ENCODE measurements around the gene CHAC1.

The CHAC1 gene

GRCh38 chr15:40952901-40953712, at the start of gene CHAC1:
Gene CHAC1, plus strand, starts transcription at chr15:40953471. Its CDS starts 113 bp downstream, at chr15:40953584.
- DNase-seq (ENCODE audit: low read depth) = peak; percentile 92

- no peak for DNase-seq (ENCODE audit: low read depth)
These were observed 48.6 kb upstream of the CHAC1 start for GRCh38 chr15:40904552-40905201.

GRCh38 chr15:40906091-40906990, 46.9 kb upstream of the CHAC1 start:
- peak; percentile 63 for DNase-seq (ENCODE audit: low read depth)

GRCh38 chr15:40906991-40907802, 46.1 kb upstream of the CHAC1 start:
- DNase-seq (ENCODE audit: low read depth) = no peak

GRCh38 chr15:40908095-40908494, 45.2 kb upstream of the CHAC1 start:
- DNase-seq (ENCODE audit: low read depth) = no peak

- no peak for DNase-seq (ENCODE audit: low read depth)
These were observed 43.3 kb upstream of the CHAC1 start for GRCh38 chr15:40909662-40910630.

- no peak for DNase-seq (ENCODE audit: low read depth)
These were observed 42.1 kb upstream of the CHAC1 start for GRCh38 chr15:40911141-40911540.

GRCh38 chr15:40911693-40912092, 41.6 kb upstream of the CHAC1 start:
- DNase-seq (ENCODE audit: low read depth) = no peak

- DNase-seq (ENCODE audit: low read depth) = no peak
These were observed 40.8 kb upstream of the CHAC1 start for GRCh38 chr15:40912478-40912877.

GRCh38 chr15:40914013-40914412, 39.3 kb upstream of the CHAC1 start:
- DNase-seq (ENCODE audit: low read depth) = no peak

- DNase-seq (ENCODE audit: low read depth) = no peak
These were observed 38.8 kb upstream of the CHAC1 start for GRCh38 chr15:40914486-40914885.

GRCh38 chr15:40915116-40915661, 38.1 kb upstream of the CHAC1 start:
- no peak for DNase-seq (ENCODE audit: low read depth)

- no peak for DNase-seq (ENCODE audit: low read depth)
These were observed 37.6 kb upstream of the CHAC1 start for GRCh38 chr15:40915679-40916078.

GRCh38 chr15:40917585-40917984, 35.7 kb upstream of the CHAC1 start:
- DNase-seq (ENCODE audit: low read depth) = no peak

GRCh38 chr15:40918146-40918798, 35.0 kb upstream of the CHAC1 start:
- DNase-seq (ENCODE audit: low read depth) = no peak

- no peak for DNase-seq (ENCODE audit: low read depth)
These were observed 34.4 kb upstream of the CHAC1 start for GRCh38 chr15:40918799-40919392.

GRCh38 chr15:40921949-40922607, 31.2 kb upstream of the CHAC1 start:
- no peak for DNase-seq (ENCODE audit: low read depth)

GRCh38 chr15:40922608-40923005, 30.7 kb upstream of the CHAC1 start:
- DNase-seq (ENCODE audit: low read depth) = no peak

GRCh38 chr15:40923551-40923950, 29.7 kb upstream of the CHAC1 start:
- no peak for DNase-seq (ENCODE audit: low read depth)
